Sigmoid colon (tissue), 4 donors: Measurements from ENCODE around the gene FAM3D.

Experiments
- CTCF ChIP-seq, 4 experiments: fragments of 450-650 bp in 3 of 4; fragments of 200-600 bp in 1 of 4; IDR thresholded peaks; one replicate each; pipeline ENCODE4 v1.5.1; 2016 to 2019; ENCODE audit warnings: antibody characterized with exemption in 4 of 4, mild to moderate bottlenecking in 3 of 4, moderate library complexity in 2 of 4
- EP300 ChIP-seq, 4 donors: sonication (generic); formaldehyde crosslinking; IDR thresholded peaks; one replicate each; pipeline ENCODE4 v1.6.1; 2017; ENCODE audit warnings: antibody characterized with exemption in 4 of 4
- POLR2AphosphoS5 ChIP-seq, 4 donors: sonication (generic); formaldehyde crosslinking; IDR thresholded peaks; one replicate each; pipeline ENCODE4 v1.6.1; 2017; ENCODE audit warnings: antibody characterized with exemption in 4 of 4

GRCh38 chr3:58642846-58643245 lies 23.7 kb downstream of the FAM3D start:
- TF ChIP-seq EP300 (IDR thresholded peaks at IDR 0.05) = no peak
- TF ChIP-seq CTCF (IDR thresholded peaks at IDR 0.05) = no peak
- no peak for TF ChIP-seq POLR2AphosphoS5 (IDR thresholded peaks at IDR 0.05)
